MCF 10A (cell line): ENCODE measurements around the gene PDYN. TPM values are rescaled to one million over a fixed set of nuclear protein-coding genes. Genes with fewer than 3 reads are reported as not detected.

Experiments used
- BruUV-seq: library from RNA; stranded (reverse); fragments of 400-500 nt; replicated peaks from 2 replicates; lab custom pipeline; 2021; lab: Mats Ljungman, UMichigan
- CTCF ChIA-PET: fragments of 300-600 bp; sonication (Branson Sonifier 250); formaldehyde crosslinking; extraction: SDS; loops from one replicate; lab custom pipeline; 2021; ENCODE audit warnings: antibody characterized with exemption, inconsistent platforms; lab: Yijun Ruan, JAX
- POLR2A ChIA-PET: fragments of 300-600, 350-650 bp; sonication (Branson Sonifier 250); formaldehyde crosslinking; extraction: SDS; loops from one replicate; lab custom pipeline; 2020; ENCODE audit warnings: antibody characterized with exemption, inconsistent platforms; lab: Yijun Ruan, JAX
- DNase-seq: peaks from one replicate; pipeline ENCODE4 v3.0.0-alpha.2; 2018; ENCODE audit not compliant: unreplicated experiment
- H3K27ac Mint-ChIP-seq: one replicate; pipeline ENCODE4 v1.8.0; 2022; ENCODE audit warnings: mild to moderate bottlenecking, low read depth, mixed read lengths; ENCODE audit not compliant: unreplicated experiment
- H3K27me3 Mint-ChIP-seq: one replicate; pipeline ENCODE4 v1.8.0; 2022; ENCODE audit warnings: mixed read lengths; ENCODE audit not compliant: insufficient read depth, unreplicated experiment
- H3K36me3 Mint-ChIP-seq: one replicate; pipeline ENCODE4 v1.8.0; 2022; ENCODE audit warnings: mild to moderate bottlenecking, moderate library complexity, mixed read lengths; ENCODE audit not compliant: insufficient read depth, unreplicated experiment
- H3K4me1 Mint-ChIP-seq: one replicate; pipeline ENCODE4 v1.8.0; 2022; ENCODE audit warnings: mixed read lengths; ENCODE audit not compliant: insufficient read depth, unreplicated experiment
- H3K4me3 Mint-ChIP-seq: one replicate; pipeline ENCODE4 v1.8.0; 2022; ENCODE audit warnings: mild to moderate bottlenecking, moderate library complexity, mixed read lengths; ENCODE audit not compliant: unreplicated experiment
- H3K9me3 Mint-ChIP-seq: one replicate; pipeline ENCODE4 v1.8.0; 2022; ENCODE audit warnings: mixed read lengths; ENCODE audit not compliant: unreplicated experiment
- CTCF ChIP-seq: fragments of 200-600 bp; IDR thresholded peaks from one replicate; pipeline ENCODE4 v1.8.0; 2022; ENCODE audit warnings: antibody characterized with exemption, mild to moderate bottlenecking; ENCODE audit not compliant: unreplicated experiment
- intact Hi-C: fragments of 100-400 bp; cut with micrococcal nuclease; formaldehyde crosslinking; loops from 2 replicates; pipeline ENCODE4 v1.14.1; 2022
- total RNA-seq: library from RNA; stranded (reverse); gene quantifications from 2 replicates; pipeline ENCODE4 v1.2.3, GENCODE V29; 2022

The PDYN gene
- total RNA-seq, 1 experiment from 2014 or later = not detected

GRCh38 chr20:1937316-1937976, 56.4 kb downstream of the PDYN start:
- Mint-ChIP-seq H3K27ac (no peak overlapping the region), H3K36me3 (peaks cover 11% of the 10 kb centered on the region), H3K27me3 (no peaks in the 10 kb centered on the region), H3K9me3 (no peaks in the 10 kb centered on the region), H3K4me3 (no peak overlapping the region), H3K4me1 (peaks cover 61% of the 10 kb centered on the region)
- no peak for TF ChIP-seq CTCF
- POLR2A ChIA-PET = no interaction called here
- BruUV-seq = no TSS peak
- intact Hi-C loops = no loop called here
- DNase-seq = no peak
- CTCF ChIA-PET = no interaction called here

- ChIA-PET CTCF (interaction anchor here (0.6 kb wide), 1 partner anchor 1944 kb away, joined by 4 read pairs; no protein-coding TSS in a partner anchor), POLR2A (interaction anchor here (1.0 to 2.3 kb wide), 8 partner anchors 8 to 167 kb away, joined by 3 to 63 read pairs (median 6); no protein-coding TSS in a partner anchor)
- no peaks in the 10 kb centered on the region for H3K27me3 Mint-ChIP-seq
- no peak for TF ChIP-seq CTCF
- H3K36me3 Mint-ChIP-seq = peaks cover 11% of the 10 kb centered on the region
- intact Hi-C loops = loop anchor here (1.0 to 2.0 kb wide), 2 partner anchors 7 to 41 kb away; partner anchors contain the start of gene SIRPA
- no peak overlapping the region for H3K4me3 Mint-ChIP-seq
- H3K27ac Mint-ChIP-seq = peak overlapping the region; percentile 11
- BruUV-seq = no TSS peak
- peaks cover 47% of the 10 kb centered on the region for H3K4me1 Mint-ChIP-seq
- H3K9me3 Mint-ChIP-seq = no peaks in the 10 kb centered on the region
- peak; percentile 73 for DNase-seq
These were observed 58.0 kb downstream of the PDYN start for GRCh38 chr20:1935696-1936366.

GRCh38 chr20:1934721-1935573, 58.9 kb downstream of the PDYN start:
- Mint-ChIP-seq H3K4me3 (peak overlapping the region; percentile 43), H3K36me3 (peaks cover 11% of the 10 kb centered on the region), H3K4me1 (peaks cover 43% of the 10 kb centered on the region), H3K9me3 (no peaks in the 10 kb centered on the region), H3K27me3 (no peaks in the 10 kb centered on the region), H3K27ac (peak overlapping the region; percentile 86)
- CTCF ChIA-PET = interaction anchor here (0.5 to 0.9 kb wide), 5 partner anchors 9 to 380 kb away, joined by 3 read pairs; no protein-coding TSS in a partner anchor
- POLR2A ChIA-PET = interaction anchor here (0.7 to 2.3 kb wide), 27 partner anchors 9 to 729 kb away, joined by 3 to 63 read pairs (median 4); partner anchors contain the start of genes IDH3B, NOP56 and SNRPB
- BruUV-seq = no TSS peak
- no peak for TF ChIP-seq CTCF
- peak; percentile 99 for DNase-seq
- intact Hi-C loops = loop anchor here (1.0 to 2.0 kb wide), 2 partner anchors 8 to 40 kb away; partner anchors contain the start of gene SIRPA
